NCI-H82 treated with DMSO at 0.1 percent for 48 hours (cell line): ENCODE data around the gene ATP6V1F.

Experiments
- DNase-seq: peaks from one replicate; lab custom pipeline; 2025; ENCODE audit not compliant: unreplicated experiment; lab: John Stamatoyannopoulos, UW

ATP6V1F gene

GRCh38 chr7:128867241-128867640 is 4.6 kb downstream of the ATP6V1F start:
- no peak for DNase-seq

- DNase-seq: peak; percentile 84
Observed at GRCh38 chr7:128867842-128868623, 5.4 kb downstream of the ATP6V1F start.

DNA sequence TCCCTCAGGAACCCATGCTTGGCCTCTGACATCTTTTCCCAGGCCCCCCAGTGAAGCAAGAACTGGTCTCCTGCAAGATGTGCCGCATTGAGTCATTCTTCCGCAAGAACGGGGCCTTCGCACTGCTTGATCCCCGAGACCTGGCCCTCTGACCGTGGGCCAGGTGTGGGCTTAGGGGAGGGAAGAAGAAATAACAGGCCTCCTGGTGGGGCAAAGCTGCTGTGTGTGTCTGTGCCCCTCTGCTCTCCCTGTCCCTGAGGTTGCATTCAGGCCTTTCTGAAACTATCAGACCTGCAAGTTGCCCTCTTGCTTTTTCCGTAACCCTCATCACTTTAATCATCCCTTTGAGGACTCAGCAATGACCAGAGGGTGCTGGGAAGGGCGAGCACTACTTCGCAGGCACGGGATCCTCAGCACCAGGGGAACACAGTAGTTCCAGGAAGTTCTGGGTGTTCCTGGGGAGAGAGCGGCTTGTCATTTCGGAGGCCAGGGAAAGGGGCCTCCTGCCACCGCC is 6.0 kb downstream of the ATP6V1F start:
- DNase-seq: no peak

GRCh38 chr7:128869138-128869943 is 6.7 kb downstream of the ATP6V1F start:
- no peak for DNase-seq

- no peak for DNase-seq
Observed at GRCh38 chr7:128869944-128870285, 7.3 kb downstream of the ATP6V1F start.

GRCh38 chr7:128871050-128871449 is 8.4 kb downstream of the ATP6V1F start:
- DNase-seq: no peak

GRCh38 chr7:128872394-128872824 is 9.8 kb downstream of the ATP6V1F start:
- no peak for DNase-seq

GRCh38 chr7:128873234-128873633 is 10.6 kb downstream of the ATP6V1F start:
- DNase-seq: no peak

DNA sequence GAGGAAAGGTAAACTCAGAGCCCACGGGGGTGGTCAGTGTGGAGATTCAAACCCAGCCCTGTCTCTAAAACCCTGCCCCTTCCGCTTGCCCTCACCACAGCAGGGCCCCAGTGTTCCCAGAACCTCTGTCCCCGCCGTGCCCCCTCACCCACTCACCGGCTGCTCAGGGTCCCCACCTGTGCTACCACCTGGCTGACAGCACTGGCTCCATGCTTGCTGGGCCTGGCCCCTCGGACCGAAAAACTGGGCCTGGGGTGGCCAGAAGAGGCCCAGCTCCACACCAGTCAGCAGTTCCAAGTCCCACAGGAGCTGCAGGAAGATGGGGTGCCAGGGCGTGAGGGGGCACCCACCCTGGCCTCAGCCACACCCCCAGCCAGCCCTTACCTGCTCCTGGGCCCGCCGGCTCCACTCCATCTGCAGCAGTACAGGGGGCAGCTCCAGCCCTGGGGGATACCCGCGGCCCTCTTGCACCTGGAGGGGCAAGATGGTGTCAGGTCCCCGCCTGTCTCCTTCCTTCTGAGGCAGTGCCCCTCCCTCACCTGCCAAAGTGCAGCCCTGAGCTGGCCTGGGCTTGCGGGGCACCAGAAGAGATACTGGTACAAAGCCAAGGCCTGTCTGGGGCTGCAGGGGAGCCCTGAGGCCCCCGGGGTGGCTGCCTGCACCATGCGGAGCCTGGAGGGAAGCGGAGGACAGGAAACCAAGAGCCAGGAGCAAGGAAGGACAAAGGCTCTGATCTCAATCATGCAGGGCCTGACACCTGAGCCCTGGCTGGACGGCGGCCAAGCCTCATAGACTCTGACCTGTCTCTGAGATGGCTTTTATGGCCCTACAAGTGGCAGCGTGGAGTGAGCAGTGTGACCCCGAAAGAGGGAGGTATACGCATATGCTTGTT is 11.7 kb downstream of the ATP6V1F start:
- DNase-seq: no peak

DNA sequence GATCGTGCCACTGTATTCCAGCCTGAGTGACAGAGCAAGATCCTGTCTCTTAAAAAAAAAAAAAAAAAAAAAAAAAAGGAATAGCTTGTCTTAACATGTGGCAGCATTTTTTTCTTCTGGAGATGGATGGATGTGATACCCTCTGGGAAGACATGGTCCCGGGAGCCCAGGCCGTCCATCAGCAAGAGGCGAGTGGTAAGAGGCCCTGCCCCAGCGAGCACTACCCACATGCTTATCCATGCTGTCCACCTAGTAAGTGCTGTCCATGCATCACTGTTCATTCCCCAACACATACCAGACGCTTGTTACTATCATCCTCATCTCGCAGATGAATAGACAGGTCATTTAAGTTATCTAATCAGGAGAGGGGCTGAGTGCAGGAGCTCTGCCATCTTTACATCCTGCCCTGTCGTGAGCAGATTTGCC is 12.9 kb downstream of the ATP6V1F start:
- DNase-seq: no peak

DNA sequence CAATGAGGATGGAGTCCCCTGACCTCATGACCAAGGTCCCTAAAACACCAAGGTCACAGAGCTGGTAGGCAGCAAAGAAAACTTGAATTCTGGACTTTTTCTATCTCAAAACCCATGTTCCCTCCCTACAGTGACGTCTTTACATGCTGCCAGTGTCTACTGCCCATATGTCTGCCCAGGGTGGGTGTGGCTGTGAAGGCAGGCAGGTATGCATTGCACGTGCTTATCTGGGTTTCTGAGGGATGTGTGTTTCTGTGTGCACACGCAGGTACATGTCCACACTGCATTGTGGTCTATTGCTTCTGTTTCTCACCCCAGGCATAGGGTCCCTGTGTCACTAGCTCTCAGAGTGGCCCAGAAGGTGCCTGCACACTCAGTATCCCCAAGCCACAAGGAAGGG is 13.5 kb downstream of the ATP6V1F start:
- no peak for DNase-seq

DNA sequence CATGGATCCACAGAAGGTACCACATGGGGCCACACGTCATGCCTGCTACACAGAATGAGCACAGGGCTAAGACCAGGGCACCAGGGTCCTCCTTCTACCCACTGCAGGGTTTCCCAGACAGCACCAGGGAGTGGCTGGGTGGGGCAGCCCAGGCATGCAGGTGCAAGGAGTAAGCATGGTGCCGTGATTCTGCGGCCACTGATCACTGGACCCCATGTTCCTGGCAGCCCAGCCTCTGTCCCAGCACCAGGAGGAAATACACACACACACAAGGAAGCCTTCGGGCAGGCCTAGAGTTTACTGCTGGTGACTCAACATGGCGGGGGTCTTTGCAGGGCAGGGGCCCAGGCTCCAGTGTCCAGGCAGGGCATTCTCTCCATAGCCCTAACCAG is 13.9 kb downstream of the ATP6V1F start:
- no peak for DNase-seq

- DNase-seq: no peak
Observed at GRCh38 chr7:128876978-128877755, 14.5 kb downstream of the ATP6V1F start.

GRCh38 chr7:128877756-128878120 is 15.1 kb downstream of the ATP6V1F start:
- no peak for DNase-seq

DNA sequence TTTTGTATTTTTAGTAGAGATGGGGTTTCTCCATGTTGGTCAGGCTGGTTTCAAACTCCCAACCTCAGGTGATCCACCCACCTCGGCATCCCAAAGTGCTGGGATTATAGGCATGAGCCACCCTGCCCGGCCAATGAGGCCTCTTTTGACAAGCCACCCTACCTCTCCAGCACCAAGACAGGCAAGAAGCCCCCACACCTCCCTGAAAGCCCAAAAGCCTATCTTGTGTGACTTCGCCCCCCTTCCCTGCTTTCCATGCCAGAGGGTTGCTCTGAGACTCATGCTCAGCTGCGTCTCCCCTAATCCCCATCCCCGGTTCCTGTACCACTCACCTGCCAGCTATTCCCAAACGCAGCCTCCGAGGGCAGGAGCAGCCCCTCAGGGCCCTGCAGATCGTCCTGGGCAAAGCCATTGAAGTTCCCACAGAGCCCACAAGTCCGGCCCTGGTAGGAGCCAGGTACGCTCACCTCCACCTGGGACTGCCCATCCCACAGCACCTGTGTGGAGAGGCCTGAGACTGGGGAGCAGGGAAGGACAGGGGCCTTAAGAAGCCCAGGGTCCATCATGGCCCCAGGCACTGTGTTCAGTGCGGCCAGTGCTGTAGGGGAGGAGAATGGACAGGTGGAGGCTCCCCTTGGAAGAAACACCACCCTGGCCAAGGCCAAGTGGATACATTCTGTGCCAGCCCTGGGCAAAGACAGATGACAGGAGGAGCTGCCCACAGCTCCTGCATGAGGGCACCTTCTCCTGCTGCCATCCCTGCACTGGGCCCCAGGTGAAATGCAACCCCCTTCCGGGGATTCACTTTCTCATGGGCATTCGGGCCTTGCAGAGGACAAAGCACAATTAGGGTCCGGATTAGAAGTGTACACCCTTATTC is 15.8 kb downstream of the ATP6V1F start:
- DNase-seq: no peak

- no peak for DNase-seq
Observed at GRCh38 chr7:128879461-128879938, 16.8 kb downstream of the ATP6V1F start.

GRCh38 chr7:128879939-128880746 is 17.5 kb downstream of the ATP6V1F start:
- peak; percentile 10 for DNase-seq

GRCh38 chr7:128880791-128881457 is 18.3 kb downstream of the ATP6V1F start:
- DNase-seq: no peak
